ENCODE data around the gene LRRC4C.

Gene LRRC4C

DNA sequence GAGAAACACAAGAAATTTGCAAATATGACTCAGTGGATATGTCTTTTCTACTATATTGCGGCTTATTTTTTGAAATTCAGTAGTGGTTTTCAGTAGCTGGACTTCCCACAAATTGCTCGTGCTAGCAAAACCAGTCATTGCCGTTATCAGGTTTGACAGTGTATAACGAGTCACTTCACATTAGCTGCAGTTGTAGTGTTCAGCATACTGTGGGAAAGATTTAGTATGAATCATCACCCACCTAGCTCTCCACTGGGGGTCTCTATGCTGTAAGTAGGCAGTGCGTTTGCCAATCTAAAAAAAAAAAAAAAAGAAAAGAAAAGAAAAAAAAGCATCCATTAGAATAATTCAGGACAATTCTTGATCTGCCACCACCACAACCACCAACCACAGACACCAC, 1318.9 kb downstream of the LRRC4C start:
- H3K27me3 ChIP-seq (ENCODE audit: control insufficient read depth, insufficient read depth, low read length) = no peaks in the 10 kb centered on the region
- WGBS (ENCODE audit: insufficient coverage, insufficient read length) = no CpG with 5 or more reads among the region's 5 CpGs
- H3K4me1 ChIP-seq (ENCODE audit: control insufficient read depth, insufficient read depth, low read length) = no peaks in the 10 kb centered on the region
- H3K4me3 ChIP-seq (ENCODE audit: low read length) = no peak overlapping the region
- H3K9me3 ChIP-seq (ENCODE audit: control insufficient read depth, insufficient read depth, low read length) = no peaks in the 10 kb centered on the region
- no peak overlapping the region for H3K27ac ChIP-seq (ENCODE audit: low read length)
- DNase-seq (ENCODE audit: low read depth, low spot score) = no peak
- no peaks in the 10 kb centered on the region for H3K36me3 ChIP-seq (ENCODE audit: control insufficient read depth, insufficient read depth, low read length)

DNA sequence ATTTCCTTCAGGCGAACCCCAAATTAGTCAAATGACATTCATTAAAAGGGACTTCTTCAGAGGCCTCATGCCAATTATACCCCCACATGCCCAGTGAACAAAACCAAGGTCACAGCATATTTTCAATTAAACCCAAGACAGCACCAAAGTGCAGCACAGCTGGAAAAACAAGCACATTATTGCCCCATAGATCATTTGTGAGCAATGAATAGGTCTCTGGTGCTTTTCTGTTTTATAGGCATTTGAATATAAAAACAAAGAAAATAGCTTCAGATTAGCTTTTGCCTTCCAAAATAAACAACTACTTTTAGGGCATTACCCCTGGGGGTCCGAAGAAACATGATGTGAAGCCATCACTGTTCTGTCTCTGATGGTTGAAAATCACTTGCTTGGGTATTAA, 1319.9 kb downstream of the LRRC4C start:
- Histone ChIP-seq H3K27me3 (ENCODE audit: control insufficient read depth, insufficient read depth, low read length) (no peaks in the 10 kb centered on the region), H3K4me3 (ENCODE audit: low read length) (no peak overlapping the region), H3K27ac (ENCODE audit: low read length) (no peak overlapping the region), H3K36me3 (ENCODE audit: control insufficient read depth, insufficient read depth, low read length) (no peaks in the 10 kb centered on the region), H3K4me1 (ENCODE audit: control insufficient read depth, insufficient read depth, low read length) (no peaks in the 10 kb centered on the region), H3K9me3 (ENCODE audit: control insufficient read depth, insufficient read depth, low read length) (no peaks in the 10 kb centered on the region)
- no CpG with 5 or more reads among the region's 2 CpGs for WGBS (ENCODE audit: insufficient coverage, insufficient read length)
- DNase-seq (ENCODE audit: low read depth, low spot score) = no peak

DNA sequence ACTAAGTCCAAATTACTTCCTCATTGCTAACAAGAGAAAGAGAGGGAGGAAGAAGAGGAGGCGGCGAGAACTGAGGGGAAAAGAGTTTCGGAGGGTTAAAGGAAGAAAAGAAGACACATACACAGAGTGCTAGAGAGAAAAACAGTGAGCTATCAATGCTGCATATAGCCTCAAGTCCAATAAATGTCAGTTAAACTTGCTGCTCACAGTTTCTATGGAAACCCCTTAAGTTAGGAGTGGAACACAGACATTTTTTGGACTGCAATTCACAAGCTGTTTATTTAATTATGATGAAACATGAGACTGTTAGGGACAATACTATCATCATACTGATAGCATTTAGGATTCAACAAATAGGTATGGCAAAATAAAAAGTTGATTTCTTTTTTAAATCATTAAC, 1320.4 kb downstream of the LRRC4C start:
- H3K9me3 ChIP-seq (ENCODE audit: control insufficient read depth, insufficient read depth, low read length) = no peaks in the 10 kb centered on the region
- no peak for DNase-seq (ENCODE audit: low read depth, low spot score)
- H3K36me3 ChIP-seq (ENCODE audit: control insufficient read depth, insufficient read depth, low read length) = no peaks in the 10 kb centered on the region
- H3K4me1 ChIP-seq (ENCODE audit: control insufficient read depth, insufficient read depth, low read length) = no peaks in the 10 kb centered on the region
- no peaks in the 10 kb centered on the region for H3K27me3 ChIP-seq (ENCODE audit: control insufficient read depth, insufficient read depth, low read length)
- WGBS (ENCODE audit: insufficient coverage, insufficient read length) = no CpG with 5 or more reads among the region's 3 CpGs
- H3K27ac ChIP-seq (ENCODE audit: low read length) = no peak overlapping the region
- no peak overlapping the region for H3K4me3 ChIP-seq (ENCODE audit: low read length)

GRCh38 chr11:40134820-40135570, 1324.5 kb downstream of the LRRC4C start:
- WGBS (ENCODE audit: insufficient coverage, insufficient read length) = no CpG with 5 or more reads among the region's 1 CpG
- DNase-seq (ENCODE audit: low read depth, low spot score) = no peak

DNA sequence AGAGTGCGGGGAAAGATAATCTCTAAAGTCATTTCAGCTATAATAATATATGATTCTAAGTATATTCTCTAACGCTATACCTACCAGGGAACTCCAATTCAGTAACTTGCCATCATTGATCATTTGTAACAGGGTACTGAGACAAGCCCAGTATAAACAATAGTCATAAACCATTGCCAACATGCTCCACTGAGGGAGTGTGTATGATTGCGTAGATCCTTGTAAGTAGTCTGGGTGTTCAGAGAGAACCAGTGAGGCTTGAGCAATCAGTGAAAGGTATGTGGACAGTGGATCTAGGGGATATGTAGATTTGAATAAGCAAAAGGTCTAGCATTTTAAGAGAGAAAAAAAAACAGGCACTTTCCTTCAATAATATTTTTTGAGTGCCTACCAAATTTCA, 1326.0 kb downstream of the LRRC4C start:
- H3K4me1 ChIP-seq (ENCODE audit: control insufficient read depth, insufficient read depth, low read length) = no peaks in the 10 kb centered on the region
- no CpG with 5 or more reads among the region's 3 CpGs for WGBS (ENCODE audit: insufficient coverage, insufficient read length)

More at GRCh38 chr11:40134820-40135570, 1324.5 kb downstream of the LRRC4C start:
- Histone ChIP-seq H3K4me3 (ENCODE audit: low read length) (no peak overlapping the region), H3K9me3 (ENCODE audit: control insufficient read depth, insufficient read depth, low read length) (no peaks in the 10 kb centered on the region), H3K4me1 (ENCODE audit: control insufficient read depth, insufficient read depth, low read length) (no peaks in the 10 kb centered on the region), H3K36me3 (ENCODE audit: control insufficient read depth, insufficient read depth, low read length) (no peaks in the 10 kb centered on the region), H3K27ac (ENCODE audit: low read length) (no peak overlapping the region), H3K27me3 (ENCODE audit: control insufficient read depth, insufficient read depth, low read length) (no peaks in the 10 kb centered on the region)

DNA sequence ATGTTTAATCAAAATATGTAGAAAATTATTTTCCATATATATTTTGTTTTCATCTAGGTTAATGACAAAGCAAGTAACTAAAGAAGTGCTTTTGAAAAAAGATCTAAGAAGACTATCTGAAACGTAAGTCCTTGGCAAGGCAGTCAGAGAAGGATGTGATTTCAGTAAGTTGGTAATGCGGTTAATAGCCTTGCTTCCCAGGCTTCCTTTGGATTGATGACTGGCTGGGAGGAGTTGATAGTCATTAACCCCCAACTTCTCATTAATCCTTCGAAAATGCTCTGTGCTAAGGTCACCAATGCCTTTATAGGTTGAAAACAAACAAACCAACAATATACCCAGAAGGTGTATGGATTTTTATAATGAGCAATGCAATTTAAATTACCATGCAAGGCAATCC, 1326.5 kb downstream of the LRRC4C start:
- H3K4me1 ChIP-seq (ENCODE audit: control insufficient read depth, insufficient read depth, low read length) = no peaks in the 10 kb centered on the region
- no peaks in the 10 kb centered on the region for H3K27me3 ChIP-seq (ENCODE audit: control insufficient read depth, insufficient read depth, low read length)
- no peaks in the 10 kb centered on the region for H3K9me3 ChIP-seq (ENCODE audit: control insufficient read depth, insufficient read depth, low read length)
- no CpG with 5 or more reads among the region's 3 CpGs for whole genome bisulfite sequencing (ENCODE audit: insufficient coverage, insufficient read length)
- H3K27ac ChIP-seq (ENCODE audit: low read length) = no peak overlapping the region
- H3K4me3 ChIP-seq (ENCODE audit: low read length) = no peak overlapping the region
- DNase-seq (ENCODE audit: low read depth, low spot score) = no peak
- no peaks in the 10 kb centered on the region for H3K36me3 ChIP-seq (ENCODE audit: control insufficient read depth, insufficient read depth, low read length)

More for the DNA sequence above, 1326.0 kb downstream of the LRRC4C start:
- no peak overlapping the region for H3K27ac ChIP-seq (ENCODE audit: low read length)
- H3K36me3 ChIP-seq (ENCODE audit: control insufficient read depth, insufficient read depth, low read length) = no peaks in the 10 kb centered on the region
- H3K27me3 ChIP-seq (ENCODE audit: control insufficient read depth, insufficient read depth, low read length) = no peaks in the 10 kb centered on the region
- no peak overlapping the region for H3K4me3 ChIP-seq (ENCODE audit: low read length)
- H3K9me3 ChIP-seq (ENCODE audit: control insufficient read depth, insufficient read depth, low read length) = no peaks in the 10 kb centered on the region
- DNase-seq (ENCODE audit: low read depth, low spot score) = no peak

- Histone ChIP-seq H3K27ac (ENCODE audit: low read length) (no peak overlapping the region), H3K4me1 (ENCODE audit: control insufficient read depth, insufficient read depth, low read length) (no peaks in the 10 kb centered on the region), H3K9me3 (ENCODE audit: control insufficient read depth, insufficient read depth, low read length) (no peaks in the 10 kb centered on the region), H3K4me3 (ENCODE audit: low read length) (no peak overlapping the region), H3K36me3 (ENCODE audit: control insufficient read depth, insufficient read depth, low read length) (no peaks in the 10 kb centered on the region), H3K27me3 (ENCODE audit: control insufficient read depth, insufficient read depth, low read length) (no peaks in the 10 kb centered on the region)
- no CpG with 5 or more reads among the region's 1 CpG for WGBS (ENCODE audit: insufficient coverage, insufficient read length)
- DNase-seq (ENCODE audit: low read depth, low spot score) = peak; percentile 25
Observed at GRCh38 chr11:40130427-40130826, 1329.0 kb downstream of the LRRC4C start.

DNA sequence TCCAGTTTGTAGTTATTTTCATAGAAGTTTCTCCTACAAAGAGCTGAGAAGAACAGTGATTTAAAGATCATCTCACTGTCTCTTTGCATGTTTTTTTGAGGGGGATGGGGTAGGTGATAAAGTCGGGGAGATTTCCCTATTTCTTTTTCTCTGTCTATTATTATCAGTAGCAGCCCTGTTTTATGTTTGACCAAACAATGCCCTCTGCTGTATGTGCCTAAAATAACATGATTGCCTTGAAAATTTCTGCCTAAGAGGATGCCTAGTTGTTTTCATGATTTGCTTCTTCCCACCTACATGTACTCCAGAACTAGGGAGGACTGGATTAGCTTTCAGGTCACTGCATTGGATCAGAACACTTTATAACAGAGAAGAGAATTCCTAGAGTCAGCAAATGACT, 1330.2 kb downstream of the LRRC4C start:
- Histone ChIP-seq H3K4me3 (ENCODE audit: low read length) (no peak overlapping the region), H3K4me1 (ENCODE audit: control insufficient read depth, insufficient read depth, low read length) (no peaks in the 10 kb centered on the region), H3K27ac (ENCODE audit: low read length) (no peak overlapping the region), H3K36me3 (ENCODE audit: control insufficient read depth, insufficient read depth, low read length) (no peaks in the 10 kb centered on the region), H3K27me3 (ENCODE audit: control insufficient read depth, insufficient read depth, low read length) (no peaks in the 10 kb centered on the region), H3K9me3 (ENCODE audit: control insufficient read depth, insufficient read depth, low read length) (no peaks in the 10 kb centered on the region)
- WGBS (ENCODE audit: insufficient coverage, insufficient read length) = no CpG with 5 or more reads among the region's 1 CpG
- no peak for DNase-seq (ENCODE audit: low read depth, low spot score)

- Histone ChIP-seq H3K9me3 (ENCODE audit: control insufficient read depth, insufficient read depth, low read length) (no peaks in the 10 kb centered on the region), H3K27ac (ENCODE audit: low read length) (no peak overlapping the region), H3K27me3 (ENCODE audit: control insufficient read depth, insufficient read depth, low read length) (no peaks in the 10 kb centered on the region), H3K4me3 (ENCODE audit: low read length) (no peak overlapping the region), H3K4me1 (ENCODE audit: control insufficient read depth, insufficient read depth, low read length) (no peaks in the 10 kb centered on the region), H3K36me3 (ENCODE audit: control insufficient read depth, insufficient read depth, low read length) (no peaks in the 10 kb centered on the region)
- no peak for DNase-seq (ENCODE audit: low read depth, low spot score)
- no CpG with 5 or more reads among the region's 1 CpG for WGBS (ENCODE audit: insufficient coverage, insufficient read length)
Observed at GRCh38 chr11:40125054-40125453, 1334.4 kb downstream of the LRRC4C start.

- DNase-seq (ENCODE audit: low read depth, low spot score) = no peak
- H3K4me3 ChIP-seq (ENCODE audit: low read length) = no peak overlapping the region
- H3K9me3 ChIP-seq (ENCODE audit: control insufficient read depth, insufficient read depth, low read length) = no peaks in the 10 kb centered on the region
- no peaks in the 10 kb centered on the region for H3K4me1 ChIP-seq (ENCODE audit: control insufficient read depth, insufficient read depth, low read length)
- no peaks in the 10 kb centered on the region for H3K27me3 ChIP-seq (ENCODE audit: control insufficient read depth, insufficient read depth, low read length)
- WGBS (ENCODE audit: insufficient coverage, insufficient read length) = no CpG with 5 or more reads among the region's 1 CpG
- H3K36me3 ChIP-seq (ENCODE audit: control insufficient read depth, insufficient read depth, low read length) = no peaks in the 10 kb centered on the region
- no peak overlapping the region for H3K27ac ChIP-seq (ENCODE audit: low read length)
Observed at GRCh38 chr11:40119661-40120060, 1339.8 kb downstream of the LRRC4C start.

DNA sequence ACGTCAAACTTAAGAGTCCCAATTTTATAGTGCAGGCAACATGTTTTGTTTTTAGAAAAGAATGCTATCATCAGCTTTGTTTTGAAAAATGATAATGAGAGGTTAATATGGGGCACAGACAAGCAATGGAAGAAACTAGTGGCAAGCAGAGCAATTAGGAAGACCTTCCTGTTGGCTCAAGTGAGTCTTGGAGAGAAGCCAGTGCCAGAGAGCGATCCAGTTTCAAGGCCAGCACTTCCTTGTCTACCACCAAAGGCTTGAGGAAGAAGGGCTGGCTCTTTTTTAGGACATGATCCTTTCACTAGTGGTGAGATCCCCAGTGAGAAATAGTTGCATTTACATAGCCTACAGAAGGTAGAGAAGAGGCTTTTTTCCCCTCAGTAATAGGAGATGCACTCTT, 1340.7 kb downstream of the LRRC4C start:
- H3K27me3 ChIP-seq (ENCODE audit: control insufficient read depth, insufficient read depth, low read length) = no peaks in the 10 kb centered on the region
- no CpG with 5 or more reads among the region's 2 CpGs for WGBS (ENCODE audit: insufficient coverage, insufficient read length)
- no peak for DNase-seq (ENCODE audit: low read depth, low spot score)
- no peak overlapping the region for H3K27ac ChIP-seq (ENCODE audit: low read length)
- H3K9me3 ChIP-seq (ENCODE audit: control insufficient read depth, insufficient read depth, low read length) = no peaks in the 10 kb centered on the region
- no peaks in the 10 kb centered on the region for H3K4me1 ChIP-seq (ENCODE audit: control insufficient read depth, insufficient read depth, low read length)
- H3K36me3 ChIP-seq (ENCODE audit: control insufficient read depth, insufficient read depth, low read length) = no peaks in the 10 kb centered on the region
- no peak overlapping the region for H3K4me3 ChIP-seq (ENCODE audit: low read length)

All from iPS DF 6.9 (cell line).